Neural cell (in vitro differentiated cells): ENCODE data around the gene TTC1. TPM values are rescaled to one million over a fixed set of nuclear protein-coding genes. Genes with fewer than 3 reads are reported as not detected.

ENCODE experiments used
- H2AFZ ChIP-seq: fragments of 200-600, 300-800 bp; sonication (generic), shearing (Covaris generic); 2 replicates; pipeline ENCODE4 v1.6.0; 2014; ENCODE audit warnings: low read depth, mild to moderate bottlenecking, antibody characterized with exemption, low read length, moderate library complexity
- H3F3A ChIP-seq: fragments of 200-600 bp; shearing (Covaris generic); 2 replicates; pipeline ENCODE4 v1.6.1; 2016; ENCODE audit warnings: mild to moderate bottlenecking, moderate library complexity, mixed read lengths, antibody characterized with exemption, low read length; ENCODE audit not compliant: insufficient read depth, poor library complexity, severe bottlenecking
- H3K27ac ChIP-seq: fragments of 200-600, 300-800 bp; sonication (generic), shearing (Covaris generic); 2 replicates; pipeline ENCODE4 v1.5.1; 2014; ENCODE audit warnings: mild to moderate bottlenecking, low read length, moderate library complexity
- H3K27me3 ChIP-seq: fragments of 300-800, 200-600 bp; sonication (generic), shearing (Covaris generic); 2 replicates; pipeline ENCODE4 v1.6.0; 2014; ENCODE audit warnings: mild to moderate bottlenecking, low read depth, low read length, moderate library complexity; ENCODE audit not compliant: insufficient read depth
- H3K36me3 ChIP-seq: fragments of 300-800, 200-600 bp; sonication (generic), shearing (Covaris generic); 2 replicates; pipeline ENCODE4 v1.5.1; 2014; ENCODE audit warnings: mild to moderate bottlenecking, antibody characterized with exemption, low read length, moderate library complexity; ENCODE audit not compliant: insufficient read depth
- H3K4me2 ChIP-seq: fragments of 300-800, 200-600 bp; sonication (generic), shearing (Covaris generic); 2 replicates; pipeline ENCODE4 v1.6.0; 2014; ENCODE audit warnings: mild to moderate bottlenecking, low read length
- H3K4me3 ChIP-seq: fragments of 300-800, 200-600 bp; sonication (generic), shearing (Covaris generic); 2 replicates; pipeline ENCODE4 v1.5.1; 2014; ENCODE audit warnings: mild to moderate bottlenecking, low read length, moderate library complexity
- H3K79me2 ChIP-seq: fragments of 200-600 bp; shearing (Covaris generic); replicated peaks from 2 replicates; pipeline ENCODE4 v1.6.0; 2014; ENCODE audit warnings: mild to moderate bottlenecking, low read length, moderate library complexity; ENCODE audit not compliant: insufficient read depth
- H3K9ac ChIP-seq: fragments of 300-800, 200-600 bp; sonication (generic), shearing (Covaris generic); 2 replicates; pipeline ENCODE4 v1.6.1; 2016; ENCODE audit warnings: mild to moderate bottlenecking, low read length, mixed read lengths
- H3K9me2 ChIP-seq: fragments of 200-600 bp; shearing (Covaris generic); 2 replicates; pipeline ENCODE4 v1.6.1; 2016; ENCODE audit warnings: mild to moderate bottlenecking, low read length, mixed read lengths; ENCODE audit not compliant: insufficient read depth
- H3K9me3 ChIP-seq: fragments of 200-600, 300-800 bp; sonication (generic), shearing (Covaris generic); 2 replicates; pipeline ENCODE4 v1.6.1; 2016; ENCODE audit warnings: mild to moderate bottlenecking, mixed run types, low read length, moderate library complexity, mixed read lengths
- H4K20me1 ChIP-seq: fragments of 200-600 bp; shearing (Covaris generic); 2 replicates; pipeline ENCODE4 v1.6.1; 2016; ENCODE audit warnings: mild to moderate bottlenecking, mixed run types; ENCODE audit not compliant: insufficient read depth
- CTCF ChIP-seq: fragments of 450-650 bp; IDR thresholded peaks from 2 replicates; pipeline ENCODE4 v1.5.1; 2014; ENCODE audit warnings: antibody characterized with exemption, mild to moderate bottlenecking, moderate library complexity; ENCODE audit not compliant: poor library complexity, severe bottlenecking
- EP300 ChIP-seq: fragments of 450-650 bp; conservative IDR thresholded peaks from 2 replicates; pipeline ENCODE4 v1.6.1; 2014; ENCODE audit warnings: antibody characterized with exemption, mild to moderate bottlenecking, moderate library complexity; ENCODE audit not compliant: poor library complexity, severe bottlenecking
- EZH2 ChIP-seq: fragments of 200-600, 300-800 bp; shearing (Covaris generic), sonication (generic); IDR thresholded peaks from 2 replicates; pipeline ENCODE4 v1.6.1; 2014; ENCODE audit warnings: antibody characterized with exemption, low read length, borderline replicate concordance, mild to moderate bottlenecking; ENCODE audit not compliant: insufficient read depth, poor library complexity, severe bottlenecking
- MXI1 ChIP-seq: fragments of 450-650 bp; conservative IDR thresholded peaks from 2 replicates; pipeline ENCODE4 v1.6.1; 2014; ENCODE audit warnings: antibody characterized with exemption, mild to moderate bottlenecking; ENCODE audit not compliant: poor library complexity, severe bottlenecking
- POLR2AphosphoS5 ChIP-seq: IDR thresholded peaks from 2 replicates; pipeline ENCODE4 v1.6.1; 2012
- RAD21 ChIP-seq: fragments of 450-650 bp; conservative IDR thresholded peaks from 2 replicates; pipeline ENCODE4 v1.6.1; 2014; ENCODE audit warnings: antibody characterized with exemption, mild to moderate bottlenecking, moderate library complexity
- REST ChIP-seq: IDR thresholded peaks from 2 replicates; pipeline ENCODE4 v1.6.1; 2012; ENCODE audit warnings: borderline replicate concordance
- SMC3 ChIP-seq: fragments of 450-650 bp; conservative IDR thresholded peaks from 2 replicates; pipeline ENCODE4 v1.6.1; 2014; ENCODE audit warnings: antibody characterized with exemption, mild to moderate bottlenecking, moderate library complexity; ENCODE audit not compliant: poor library complexity
- TAF1 ChIP-seq: IDR thresholded peaks from 2 replicates; pipeline ENCODE4 v1.6.1; 2012; ENCODE audit warnings: low read depth
- polyA plus RNA-seq: library from polyadenylated mRNA; depleted of rRNA; stranded (reverse); fragments of >200 nt; gene quantifications from 2 replicates; pipeline ENCODE4 v1.2.3, GENCODE V29; 2014

TTC1 gene
- polyA plus RNA-seq, 1 donor from 2014 or later, result 74.0 TPM

- Histone ChIP-seq H3K27me3 (peaks cover 11% of the 10 kb centered on the region), H3K27ac (no peak overlapping the region), H3K9me2 (no peaks in the 10 kb centered on the region), H3K79me2 (no peaks in the 10 kb centered on the region), H3K4me2 (no peak overlapping the region), H2AFZ (no peak overlapping the region), H3K9me3 (no peaks in the 10 kb centered on the region), H3K36me3 (no peaks in the 10 kb centered on the region), H3K9ac (no peak overlapping the region), H3K4me3 (no peak overlapping the region), H3F3A (no peaks in the 10 kb centered on the region), H4K20me1 (no peaks in the 10 kb centered on the region)
- peak; percentile 23 for TF ChIP-seq SMC3
- no peak for TF ChIP-seq EP300
These were observed 18.4 kb upstream of the TTC1 start for GRCh38 chr5:159990506-159990905.

GRCh38 chr5:159992566-159992965, 16.4 kb upstream of the TTC1 start:
- TF ChIP-seq EP300, result no peak
- no peak for TF ChIP-seq CTCF
- TF ChIP-seq EZH2, result no peak
- no peak for TF ChIP-seq MXI1
- TF ChIP-seq TAF1, result no peak
- no peak for TF ChIP-seq SMC3
- TF ChIP-seq POLR2AphosphoS5, result no peak
- TF ChIP-seq RAD21, result no peak
- no peak for TF ChIP-seq REST
- Histone ChIP-seq H3K79me2 (no peaks in the 10 kb centered on the region), H4K20me1 (no peaks in the 10 kb centered on the region), H3K27me3 (no peaks in the 10 kb centered on the region), H3F3A (no peaks in the 10 kb centered on the region), H3K9me3 (no peaks in the 10 kb centered on the region), H3K9me2 (no peaks in the 10 kb centered on the region), H3K36me3 (no peaks in the 10 kb centered on the region), H3K4me2 (no peak overlapping the region), H2AFZ (no peak overlapping the region), H3K9ac (no peak overlapping the region), H3K4me3 (no peak overlapping the region), H3K27ac (no peak overlapping the region)

- Histone ChIP-seq H3K4me3 (no peak overlapping the region), H4K20me1 (no peaks in the 10 kb centered on the region), H3F3A (no peaks in the 10 kb centered on the region), H3K27ac (no peak overlapping the region), H3K27me3 (no peaks in the 10 kb centered on the region), H3K4me2 (no peak overlapping the region), H2AFZ (no peak overlapping the region), H3K36me3 (no peaks in the 10 kb centered on the region), H3K9ac (no peak overlapping the region), H3K79me2 (no peaks in the 10 kb centered on the region), H3K9me2 (no peaks in the 10 kb centered on the region), H3K9me3 (no peaks in the 10 kb centered on the region)
- TF ChIP-seq MXI1 (no peak), EZH2 (no peak), POLR2AphosphoS5 (no peak), SMC3 (no peak), REST (no peak), RAD21 (no peak), TAF1 (no peak), EP300 (no peak), CTCF (no peak)
These were observed 15.7 kb upstream of the TTC1 start for GRCh38 chr5:159993194-159993593.
